ENCODE measurements around the gene UBAC2.

UBAC2 gene

DNA sequence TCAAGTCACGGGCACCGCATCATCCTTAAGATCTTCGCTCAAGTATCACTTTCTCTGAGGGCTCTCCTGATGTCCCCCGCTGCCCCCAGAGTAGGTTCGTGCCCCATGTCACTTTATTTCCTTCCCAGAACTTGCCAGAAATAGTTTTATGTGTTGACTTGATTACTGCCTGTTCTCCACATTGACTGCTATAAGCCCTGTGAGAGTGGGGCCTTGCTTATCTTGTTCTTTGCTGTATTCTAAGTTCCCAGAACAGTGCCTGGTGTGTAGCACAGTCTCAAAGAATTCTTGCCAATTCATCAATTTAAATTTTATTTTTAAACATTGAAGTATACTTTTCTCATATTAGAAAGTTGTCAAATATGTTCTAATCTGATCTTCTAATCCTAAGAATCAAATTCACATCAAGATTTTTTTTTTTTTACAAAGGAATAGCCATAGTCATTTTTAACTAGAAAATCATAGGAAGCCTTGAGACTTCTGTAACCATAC is 138.6 kb downstream of the UBAC2 start:
- DNase-seq (ENCODE audit: low read depth, low spot score) = no peak

DNA sequence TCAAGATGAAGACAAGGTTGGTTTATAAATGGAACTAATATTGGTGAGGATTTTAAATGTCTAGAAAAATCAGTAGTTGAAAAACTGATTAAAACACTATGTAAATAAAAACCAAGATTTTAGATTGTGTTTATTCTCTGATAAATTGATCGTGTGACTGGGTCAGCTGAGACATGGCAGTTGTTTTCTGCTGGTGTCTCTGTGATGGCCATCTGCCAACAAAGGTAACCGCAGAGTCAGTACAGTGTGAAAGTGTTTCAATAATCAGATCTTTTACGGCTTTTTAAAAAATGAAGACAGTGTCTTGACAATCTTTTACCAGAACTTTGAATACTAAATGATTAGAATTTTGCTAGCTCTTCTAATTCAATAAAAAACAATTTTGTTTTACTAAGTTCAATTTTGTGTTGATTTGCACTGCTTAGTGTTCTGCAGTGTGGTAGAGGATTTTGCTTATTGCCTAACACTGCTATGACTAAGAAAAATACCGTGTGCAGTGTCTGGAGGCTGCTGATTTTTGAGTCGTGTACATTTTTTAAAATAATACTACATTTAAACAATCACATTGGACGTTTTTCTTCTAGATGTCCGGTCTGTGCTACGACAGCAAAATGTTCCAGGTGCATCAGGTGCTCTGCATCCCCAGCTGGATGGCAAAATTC is 139.2 kb downstream of the UBAC2 start:
- no peak for DNase-seq (ENCODE audit: low read depth, low spot score)

DNA sequence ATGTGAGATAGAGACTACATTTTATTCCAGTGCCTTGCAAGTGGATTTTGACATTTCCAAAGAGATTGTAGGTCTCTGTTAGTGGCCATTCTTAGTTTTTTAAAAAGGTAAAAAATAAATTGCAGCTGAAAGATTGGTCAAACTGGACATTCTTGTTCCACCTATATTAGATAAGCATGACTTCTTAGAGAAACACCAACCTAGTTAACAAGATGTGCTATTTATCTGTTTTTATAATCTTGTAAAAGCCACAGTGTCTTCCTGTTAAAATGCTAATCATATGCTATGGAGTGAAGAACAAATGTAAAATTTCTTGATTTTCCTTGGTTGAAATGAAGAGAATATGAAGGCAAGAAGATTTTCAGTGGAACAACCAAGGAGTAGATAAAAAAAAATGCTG is 140.0 kb downstream of the UBAC2 start:
- no peak for DNase-seq (ENCODE audit: low read depth, low spot score)

DNA sequence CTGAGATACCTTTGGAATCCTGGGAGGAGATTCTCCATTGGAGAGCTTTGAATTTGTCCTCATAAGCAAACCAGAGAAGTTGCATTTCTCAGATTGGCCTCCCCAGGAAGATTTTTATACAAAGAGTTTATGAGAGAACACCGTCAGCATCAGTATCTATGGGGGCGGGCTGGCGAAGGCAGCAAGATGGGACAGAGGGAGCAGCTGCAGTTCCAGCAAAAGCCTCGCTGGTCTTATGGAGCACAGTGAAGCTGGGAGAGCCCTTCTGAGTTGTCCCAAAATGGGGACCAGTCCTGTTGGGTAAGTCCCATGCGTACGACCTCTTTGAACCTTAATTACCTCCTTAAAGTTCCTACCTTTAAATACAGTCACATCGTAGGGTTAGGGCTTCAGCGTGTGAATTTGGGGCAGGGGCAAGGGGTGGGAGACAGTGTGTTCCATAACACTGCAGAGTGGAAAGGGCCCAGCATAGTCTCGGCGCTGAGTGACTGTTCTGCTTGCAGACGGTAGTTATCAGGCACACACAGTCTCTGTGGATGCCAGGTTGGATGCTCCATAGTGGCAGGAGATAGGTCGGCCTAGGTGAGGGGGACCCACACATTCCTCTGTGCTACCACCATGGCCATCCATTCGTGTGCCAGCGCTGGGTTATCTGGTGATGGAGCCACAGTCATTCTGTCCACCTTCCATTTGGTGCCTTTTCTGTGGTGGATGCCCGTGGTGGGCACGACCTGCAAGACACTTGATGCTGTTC is 141.5 kb downstream of the UBAC2 start:
- no peak for DNase-seq (ENCODE audit: low read depth, low spot score)

DNA sequence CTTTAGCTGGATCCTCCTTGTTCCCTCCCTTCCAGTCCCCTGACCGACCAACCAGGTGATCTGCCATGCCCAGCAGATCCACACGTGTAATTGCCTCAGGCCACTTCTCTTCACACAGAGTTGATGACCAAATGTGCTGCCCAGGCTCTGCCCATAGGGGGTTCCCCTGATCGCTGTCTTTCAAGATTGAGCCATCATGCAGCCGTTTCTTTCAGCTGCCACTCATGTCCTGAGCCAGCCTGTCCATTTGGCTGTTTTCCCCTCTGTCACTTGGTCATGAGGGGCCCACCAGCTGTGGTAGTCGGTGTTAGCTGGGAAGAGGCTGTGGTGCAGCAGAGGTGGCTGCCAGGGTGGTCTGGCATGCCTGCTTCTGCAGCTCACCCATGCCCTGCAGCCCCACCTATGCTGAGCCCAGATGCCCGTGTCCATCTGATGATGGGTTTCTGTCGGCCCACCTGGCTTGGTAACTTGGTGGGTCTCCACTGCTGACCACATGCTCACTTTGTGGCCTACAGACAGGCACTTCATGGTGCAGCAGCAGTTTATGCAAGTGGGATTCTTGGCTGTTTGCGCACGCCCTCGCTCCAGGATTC is 142.2 kb downstream of the UBAC2 start:
- DNase-seq (ENCODE audit: low read depth, low spot score) = no peak

DNA sequence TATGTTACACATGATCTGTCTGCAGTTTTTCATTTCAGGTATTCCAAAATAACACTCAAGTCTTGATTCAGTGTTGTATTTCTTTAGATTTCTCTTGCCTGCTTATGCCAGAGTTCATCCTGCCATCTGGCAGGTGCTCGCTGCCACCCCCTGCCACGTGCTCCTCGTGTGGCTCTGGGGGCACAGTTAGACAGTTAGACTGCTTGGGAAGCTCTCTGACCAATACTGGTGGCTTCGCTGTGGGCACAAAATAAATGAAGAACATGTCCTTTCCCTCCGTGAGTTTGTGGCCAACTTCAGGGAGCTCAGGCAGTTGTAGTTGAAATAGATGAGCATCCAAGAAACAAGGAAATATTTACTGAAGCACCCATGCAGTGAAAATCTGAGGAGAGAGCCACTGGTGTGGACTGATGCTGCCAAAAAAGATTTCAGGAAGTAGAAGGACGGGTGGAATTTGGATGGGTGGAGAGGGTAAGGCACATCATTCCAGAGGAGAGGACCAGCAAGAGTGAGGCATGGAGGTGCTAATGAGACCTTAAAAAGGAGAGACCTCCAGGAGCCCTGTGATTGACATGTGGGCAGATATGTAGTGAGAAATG is 144.1 kb downstream of the UBAC2 start:
- DNase-seq (ENCODE audit: low read depth, low spot score) = no peak

DNA sequence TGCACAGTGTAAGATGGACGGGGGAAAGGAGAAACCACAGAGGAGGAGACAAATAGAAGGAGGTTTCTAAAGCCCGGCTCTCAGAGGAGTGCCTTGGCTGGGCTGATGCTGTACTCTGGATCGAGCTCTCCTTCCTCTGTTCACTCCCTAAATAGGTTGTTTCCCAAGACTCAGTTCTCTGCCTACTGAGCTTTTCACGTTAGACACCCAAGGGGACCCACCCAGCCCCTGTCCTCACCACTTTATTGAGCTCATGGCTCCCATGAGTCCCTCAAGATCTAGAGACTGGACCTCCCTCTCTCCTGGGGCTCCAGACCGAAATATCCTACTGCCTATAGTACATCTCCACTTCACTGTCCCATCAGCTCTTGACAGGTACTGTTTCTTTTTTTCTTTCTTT is 144.7 kb downstream of the UBAC2 start:
- no peak for DNase-seq (ENCODE audit: low read depth, low spot score)

DNA sequence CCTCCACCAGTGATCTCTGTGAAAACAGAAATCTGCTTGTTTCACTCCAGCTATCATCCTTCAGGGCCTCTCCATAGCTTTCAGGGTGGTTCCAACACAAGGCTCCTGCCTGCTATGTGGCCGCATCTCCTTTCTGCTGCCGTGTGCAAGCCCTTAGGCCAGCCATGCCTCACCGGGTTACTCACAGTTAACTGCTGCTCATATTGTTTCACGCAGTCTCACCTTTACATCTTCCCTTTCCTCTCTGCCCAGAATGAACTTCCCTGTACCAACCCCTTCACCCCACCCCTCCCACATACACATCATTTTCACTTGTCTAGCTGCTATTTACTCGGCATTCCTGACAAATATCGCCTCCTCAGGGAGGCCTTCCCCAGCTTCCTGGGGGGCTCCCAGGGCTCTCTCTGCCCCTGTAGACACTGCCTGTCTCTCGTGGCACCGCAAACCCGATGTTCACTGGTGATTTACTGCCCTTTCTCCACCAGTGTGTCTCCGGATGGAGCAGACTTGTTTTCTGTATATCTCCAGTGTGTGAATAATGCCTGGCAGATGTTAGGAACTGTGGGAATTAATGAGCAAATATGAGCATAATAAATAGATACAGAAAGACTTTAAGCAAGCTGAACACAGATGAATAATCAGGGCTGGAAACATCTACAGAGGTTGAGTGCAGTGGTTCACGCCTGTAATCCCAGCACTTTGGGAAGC is 145.8 kb downstream of the UBAC2 start:
- DNase-seq (ENCODE audit: low read depth, low spot score) = no peak

DNA sequence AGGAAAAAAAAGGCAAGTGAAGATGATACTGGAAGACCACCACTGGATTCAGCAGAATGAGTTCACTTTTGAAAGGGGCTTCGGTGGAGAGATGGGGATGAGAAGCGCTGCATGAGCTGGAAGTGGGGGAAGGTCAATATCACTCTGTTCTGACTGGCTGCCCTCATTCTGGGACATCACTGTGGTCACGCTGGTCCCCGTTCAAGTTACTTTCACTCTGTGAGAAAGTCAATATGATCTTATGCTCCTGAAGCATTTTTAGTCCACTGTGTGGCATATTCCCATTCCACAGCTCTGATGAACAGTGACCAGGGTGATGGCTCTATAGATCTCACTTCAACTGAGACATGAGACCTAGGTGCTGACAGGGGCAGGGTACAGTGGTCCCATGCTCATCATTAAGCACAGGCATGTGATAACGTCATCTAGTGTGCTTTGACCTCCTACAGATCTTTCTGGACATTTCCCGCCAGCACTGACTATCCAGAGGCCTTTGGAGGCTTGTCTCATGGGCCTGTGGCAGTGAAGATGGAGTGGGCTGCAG is 146.8 kb downstream of the UBAC2 start:
- DNase-seq (ENCODE audit: low read depth, low spot score) = no peak

DNA sequence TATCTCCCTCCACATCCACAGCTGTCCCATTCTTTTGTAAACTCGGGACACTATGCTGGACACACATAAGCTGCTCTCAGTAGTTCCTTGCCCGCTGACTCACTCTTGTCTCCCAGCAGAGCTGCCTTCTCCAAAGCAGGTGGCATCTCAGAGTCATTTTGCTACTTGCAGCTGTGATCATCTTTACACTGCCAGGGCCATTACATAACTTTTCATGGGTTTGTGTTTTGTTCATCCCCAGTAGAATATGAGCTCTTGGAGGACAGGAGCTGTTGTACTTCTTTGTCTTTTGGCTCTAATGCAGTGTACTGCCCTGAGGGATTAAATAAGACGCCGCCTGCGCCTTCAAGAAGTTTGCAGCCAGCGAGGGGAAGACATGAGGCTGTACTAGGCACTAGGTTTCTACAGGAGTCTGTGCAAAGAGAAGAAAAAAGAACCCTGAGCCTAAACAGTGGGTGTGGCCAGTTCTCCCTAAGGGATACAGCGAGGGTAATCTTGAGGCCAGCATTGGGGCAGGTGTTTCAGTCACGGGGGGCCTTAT is 147.3 kb downstream of the UBAC2 start:
- DNase-seq (ENCODE audit: low read depth, low spot score) = no peak

DNA sequence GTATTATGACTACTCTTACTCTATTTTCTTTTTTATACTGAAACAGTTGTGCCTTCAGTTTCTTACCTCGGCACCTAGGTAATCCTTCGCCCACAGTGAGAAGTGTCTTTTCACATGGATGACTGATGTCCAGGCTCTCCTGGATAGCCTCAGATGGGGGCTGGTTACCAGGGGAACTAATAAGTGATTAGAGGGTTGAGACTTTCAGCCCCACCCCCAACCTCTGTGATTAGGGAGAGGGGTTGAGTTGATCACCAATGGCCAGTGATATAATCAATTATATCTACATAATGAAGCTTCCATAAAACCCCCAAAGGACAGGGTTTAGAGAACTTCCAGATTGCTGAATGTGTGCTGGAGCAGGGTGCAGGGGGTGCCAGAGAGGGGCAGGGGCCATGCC is 149.5 kb downstream of the UBAC2 start:
- no peak for DNase-seq (ENCODE audit: low read depth, low spot score)

DNA sequence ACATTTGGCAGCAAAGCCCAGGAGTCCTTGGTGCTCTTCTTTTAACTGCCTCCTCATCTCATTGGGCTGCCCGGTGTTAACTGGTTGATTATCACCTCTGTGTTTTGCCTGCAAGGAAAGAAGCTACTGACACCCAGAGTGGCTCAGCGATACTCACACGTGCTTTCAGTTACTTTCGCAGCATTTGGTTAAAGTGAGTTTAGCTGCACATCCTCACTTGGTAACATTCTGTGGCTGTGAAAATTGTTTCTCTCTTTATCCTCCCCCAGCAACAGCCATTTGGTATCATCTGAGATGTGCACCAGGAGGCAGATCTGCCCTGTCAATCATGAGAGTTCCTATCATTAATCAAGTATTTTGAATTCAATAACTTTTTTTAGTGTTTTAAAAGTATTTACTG is 151.1 kb downstream of the UBAC2 start:
- DNase-seq (ENCODE audit: low read depth, low spot score) = no peak

DNA sequence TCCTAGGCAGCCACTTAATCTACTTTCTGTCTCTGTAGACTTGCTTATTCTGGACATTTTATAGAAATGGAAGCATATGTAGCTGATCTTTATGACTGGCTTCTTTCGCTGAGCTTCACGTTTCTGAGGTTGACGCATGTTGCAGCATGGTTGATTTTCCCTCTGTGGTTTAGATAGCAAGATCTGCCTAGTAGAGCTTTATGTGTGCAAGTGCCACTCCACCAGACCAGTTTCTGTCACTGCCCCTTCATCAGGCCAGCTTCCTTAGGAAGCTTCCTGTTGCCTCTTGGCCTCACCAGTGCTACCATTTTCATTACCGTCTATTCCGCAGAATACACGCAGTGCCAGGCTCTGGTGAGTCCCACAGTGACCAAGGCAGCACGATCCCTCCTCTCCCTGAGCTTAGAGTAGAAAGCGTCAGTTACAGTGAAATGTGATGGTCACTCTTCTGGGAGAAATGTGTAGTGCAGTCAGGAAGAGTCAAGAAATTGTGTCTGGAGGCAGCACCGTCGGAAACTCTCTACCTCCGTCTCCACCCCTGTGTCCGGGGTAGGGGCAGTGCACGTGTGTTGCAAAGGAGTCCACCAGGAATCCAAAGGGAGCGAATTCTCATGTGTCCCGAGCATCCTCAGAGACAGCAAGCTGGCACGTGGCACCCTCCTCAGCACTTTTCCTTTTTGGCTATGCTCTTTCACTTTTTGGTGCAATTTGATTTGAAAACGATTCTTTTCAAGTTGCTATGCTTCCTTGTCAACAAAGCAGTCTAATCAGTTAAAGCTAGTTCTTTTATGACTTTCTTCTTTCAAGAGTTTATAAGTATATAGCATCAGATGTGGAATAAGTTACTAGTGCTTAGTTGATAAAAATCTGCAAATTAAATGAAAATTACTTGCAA is 151.9 kb downstream of the UBAC2 start:
- no peak for DNase-seq (ENCODE audit: low read depth, low spot score)

DNA sequence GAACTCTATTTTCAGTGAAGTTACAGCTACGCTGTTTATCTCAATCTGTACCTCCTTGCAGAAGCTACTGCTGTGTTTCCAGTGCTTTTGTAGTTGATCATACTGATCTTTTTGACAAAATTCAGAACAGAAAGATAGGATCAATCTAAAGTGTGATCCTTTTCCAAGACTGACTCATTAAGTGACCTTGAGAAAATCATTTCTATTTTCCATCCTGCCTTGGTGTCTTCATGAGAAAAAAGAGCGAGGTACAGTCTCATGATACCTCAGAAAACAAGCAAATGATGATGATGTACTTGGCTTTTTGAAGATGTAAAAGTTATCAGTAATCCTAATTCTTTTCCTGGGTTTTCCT is 152.6 kb downstream of the UBAC2 start:
- DNase-seq (ENCODE audit: low read depth, low spot score) = no peak

DNA sequence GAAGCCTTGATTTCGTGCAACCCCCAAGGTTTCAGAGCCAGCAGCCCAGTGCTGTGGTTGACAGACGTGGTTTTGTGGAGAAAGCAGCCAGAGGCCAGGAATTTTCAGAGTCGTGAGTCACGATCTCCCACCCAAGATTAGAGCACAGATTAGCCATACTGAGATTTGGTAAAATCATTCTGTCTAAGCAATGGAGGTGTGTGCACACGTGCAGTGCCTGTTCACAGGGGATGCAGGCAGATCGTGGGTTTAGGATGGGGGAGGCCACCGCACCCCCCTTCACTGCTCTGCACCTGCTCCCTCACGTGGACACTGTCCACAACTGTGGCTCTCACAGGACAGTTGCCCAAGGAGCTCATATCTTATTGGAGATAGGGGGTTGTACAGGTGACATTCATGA is 153.2 kb downstream of the UBAC2 start:
- no peak for DNase-seq (ENCODE audit: low read depth, low spot score)

DNA sequence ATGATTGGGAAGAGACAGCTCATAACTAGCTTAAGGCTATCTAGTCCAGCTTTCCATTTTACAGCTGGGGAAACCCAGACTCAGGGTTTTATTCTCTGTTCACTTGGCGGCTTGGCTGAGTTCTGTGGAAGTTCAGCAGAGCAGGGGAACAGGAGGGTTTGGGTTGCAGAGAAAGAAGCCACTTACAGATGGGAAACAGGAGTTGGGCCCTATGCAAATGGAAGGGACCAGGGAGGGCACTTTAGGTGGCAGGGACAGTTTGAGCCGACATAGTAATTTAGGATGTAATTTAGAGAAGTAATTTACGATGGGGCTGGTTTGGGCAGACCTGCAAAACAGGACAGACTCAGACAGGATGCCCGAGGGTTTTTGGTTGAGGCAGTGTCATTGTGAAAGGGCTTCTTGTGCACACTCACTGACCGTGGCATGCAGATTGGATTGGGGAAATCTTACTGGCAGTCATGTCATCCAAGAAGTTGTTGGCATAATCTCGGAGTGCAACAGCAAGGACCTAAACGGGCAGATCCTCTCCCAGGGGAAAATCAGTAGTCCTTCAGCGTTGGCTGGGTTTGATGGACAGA is 153.8 kb downstream of the UBAC2 start:
- DNase-seq (ENCODE audit: low read depth, low spot score) = no peak

DNA sequence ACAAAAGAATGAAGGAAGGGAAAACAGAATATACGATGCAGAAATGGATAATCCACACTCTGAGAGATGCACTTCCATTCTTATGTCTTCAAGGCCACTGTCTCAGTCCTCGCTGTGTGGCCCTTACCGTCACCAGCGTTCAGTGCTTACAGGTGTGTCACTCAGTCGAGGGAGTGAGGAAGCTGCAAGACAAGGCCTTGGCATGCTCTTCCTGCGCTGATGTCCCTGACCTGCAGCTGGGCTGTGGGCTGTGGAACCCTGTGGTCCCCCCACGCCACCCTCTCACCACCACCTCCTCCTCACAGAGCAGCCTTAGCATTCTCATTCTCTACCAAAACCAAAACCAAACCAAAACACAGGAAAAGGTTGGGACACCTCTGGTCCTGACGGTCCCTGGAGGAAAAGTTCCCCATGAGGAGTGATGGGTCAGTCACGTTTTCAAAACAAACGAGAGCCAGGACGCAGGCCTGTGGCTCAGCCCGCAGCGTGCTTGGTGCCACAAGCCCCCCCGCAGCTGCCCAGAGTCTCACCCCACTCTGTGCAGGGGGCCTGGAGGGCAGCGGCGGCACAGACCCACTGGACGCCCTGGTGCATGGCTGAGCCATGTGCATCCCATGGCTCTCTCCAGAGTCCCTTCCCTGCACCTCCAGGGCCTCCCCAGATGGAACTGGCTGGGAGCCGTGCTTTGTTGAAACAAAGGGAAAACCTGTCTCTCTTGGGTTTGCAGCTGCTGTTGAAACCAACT is 154.8 kb downstream of the UBAC2 start:
- no peak for DNase-seq (ENCODE audit: low read depth, low spot score)

DNA sequence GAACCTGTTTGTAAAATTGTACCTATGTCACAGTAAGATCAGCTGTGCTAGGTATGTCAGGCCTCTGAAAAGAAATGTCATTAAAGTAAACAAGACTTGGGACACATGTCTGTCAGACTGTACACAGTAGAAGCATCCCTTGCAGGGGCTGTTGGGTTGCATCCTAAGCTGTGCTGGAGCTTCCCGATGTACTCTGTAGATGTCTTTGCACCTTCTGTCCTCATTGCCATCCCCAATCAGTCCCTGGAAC is 155.3 kb downstream of the UBAC2 start:
- no peak for DNase-seq (ENCODE audit: low read depth, low spot score)

DNA sequence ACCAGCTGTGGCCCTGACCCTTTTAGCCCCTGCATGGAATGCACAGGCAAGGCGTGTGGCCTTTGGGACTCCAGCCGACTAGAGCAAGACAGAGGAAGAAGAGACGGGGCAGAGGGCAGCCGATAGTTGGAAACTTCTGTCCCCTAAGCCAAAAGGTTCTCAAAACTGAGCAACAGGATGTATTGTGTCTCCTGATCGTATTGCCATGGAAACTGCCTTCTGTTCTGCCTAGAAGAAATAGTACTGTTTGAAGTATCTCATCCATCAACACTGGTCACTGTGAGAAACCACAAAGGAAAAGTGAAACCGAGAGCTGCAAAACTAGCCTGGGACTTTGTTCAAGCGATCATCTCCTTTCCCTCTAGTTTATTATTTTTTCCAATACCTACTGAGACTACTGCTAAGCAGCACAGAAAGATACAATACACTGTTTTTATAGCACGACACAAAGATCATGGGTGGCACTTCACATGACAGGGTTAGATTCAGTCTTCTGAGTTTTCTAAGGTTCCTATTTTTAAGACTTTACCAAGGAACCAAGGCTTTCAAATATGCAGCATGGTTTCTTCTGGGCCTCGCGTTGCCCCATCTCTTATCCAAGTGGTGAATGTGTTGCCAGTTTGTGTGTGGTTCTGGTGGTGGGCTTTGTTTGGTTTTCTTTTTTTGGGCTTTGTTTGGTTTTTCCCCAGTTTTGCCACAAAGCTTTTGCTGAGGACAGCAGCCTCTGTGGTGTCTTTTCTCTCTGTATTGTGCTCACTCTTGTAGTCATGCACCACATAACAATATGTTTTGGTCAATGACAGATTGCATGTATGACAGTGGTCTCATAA is 155.8 kb downstream of the UBAC2 start:
- DNase-seq (ENCODE audit: low read depth, low spot score) = no peak
